HEK293 (cell line): ENCODE data around the gene ZNF541.

ENCODE experiments used
- CTCF ChIA-PET: fragments of 350-600 bp; formaldehyde crosslinking; extraction: SDS; loops from one replicate; lab custom pipeline; 2021; ENCODE audit warnings: antibody characterized with exemption; lab: Yijun Ruan, JAX
- POLR2A ChIA-PET: fragments of 300-600 bp; formaldehyde crosslinking; extraction: SDS; loops from one replicate; lab custom pipeline; 2020; ENCODE audit warnings: antibody characterized with exemption, inconsistent platforms; lab: Yijun Ruan, JAX
- H3K27ac ChIP-seq: fragments of 200-500 bp; sonication (Bioruptor generic); 2 replicates; pipeline ENCODE4 v1.5.1; 2014; ENCODE audit warnings: low read depth, low read length, control low read depth, inconsistent platforms; ENCODE audit errors: extremely low read depth
- H3K36me3 ChIP-seq, 2 experiments: fragments of 200-500 bp in 1 of 2; sonication (Bioruptor generic) in 1 of 2; 1 replicate in 1 of 2; 2 replicates in 1 of 2; pipeline ENCODE4 v1.5.1; 2014 to 2017; ENCODE audit warnings: inconsistent platforms in 2 of 2, low read length in 2 of 2; ENCODE audit not compliant: control insufficient read depth in 2 of 2, insufficient read depth in 1 of 2
- H3K4me1 ChIP-seq: fragments of 200-500 bp; sonication (Bioruptor generic); 2 replicates; pipeline ENCODE4 v1.5.1; 2014; ENCODE audit warnings: mild to moderate bottlenecking, low read length, inconsistent platforms; ENCODE audit not compliant: control insufficient read depth, insufficient read depth
- H3K4me3 ChIP-seq: 2 replicates; pipeline ENCODE4 v1.5.1; 2011; ENCODE audit warnings: low read depth, mild to moderate bottlenecking, control low read depth, low read length, moderate library complexity
- H3K9me3 ChIP-seq: fragments of 200-500 bp; sonication (Bioruptor generic); 2 replicates; pipeline ENCODE4 v1.5.1; 2014; ENCODE audit warnings: low read depth, low read length, inconsistent platforms; ENCODE audit not compliant: control insufficient read depth, insufficient read depth
- EGR2 ChIP-seq: fragments of 450-650 bp; formaldehyde crosslinking; IDR thresholded peaks from 2 replicates; pipeline ENCODE4 v1.5.1; 2016; ENCODE audit warnings: low read depth, missing biosample characterization, missing genetic modification characterization
- KLF8 ChIP-seq: fragments of 450-650 bp; formaldehyde crosslinking; IDR thresholded peaks from 2 replicates; pipeline ENCODE4 v1.5.1; 2016; ENCODE audit warnings: missing biosample characterization, missing genetic modification characterization
- PRDM10 ChIP-seq: fragments of 450-650 bp; formaldehyde crosslinking; IDR thresholded peaks from 2 replicates; pipeline ENCODE4 v1.5.1; 2016; ENCODE audit warnings: missing biosample characterization, missing genetic modification characterization
- SCRT2 ChIP-seq: fragments of 450-650 bp; formaldehyde crosslinking; IDR thresholded peaks from 2 replicates; pipeline ENCODE4 v1.5.1; 2016; ENCODE audit warnings: missing biosample characterization, missing genetic modification characterization
- ZBTB48 ChIP-seq: fragments of 450-650 bp; formaldehyde crosslinking; IDR thresholded peaks from 2 replicates; pipeline ENCODE4 v1.5.1; 2016; ENCODE audit warnings: missing biosample characterization, missing genetic modification characterization
- ZFHX2 ChIP-seq: fragments of 450-650 bp; formaldehyde crosslinking; conservative IDR thresholded peaks from 2 replicates; pipeline ENCODE4 v1.5.1; 2016; ENCODE audit warnings: missing biosample characterization, missing genetic modification characterization
- ZNF10 ChIP-seq: fragments of 450-650 bp; formaldehyde crosslinking; IDR thresholded peaks from 2 replicates; pipeline ENCODE4 v1.5.1; 2017; ENCODE audit warnings: missing biosample characterization, missing genetic modification characterization
- ZNF121 ChIP-seq: fragments of 450-650 bp; formaldehyde crosslinking; IDR thresholded peaks from 2 replicates; pipeline ENCODE4 v1.5.1; 2016; ENCODE audit warnings: missing biosample characterization, missing genetic modification characterization
- ZNF214 ChIP-seq: fragments of 450-650 bp; formaldehyde crosslinking; IDR thresholded peaks from 2 replicates; pipeline ENCODE4 v1.5.1; 2017; ENCODE audit warnings: missing biosample characterization, mild to moderate bottlenecking, missing genetic modification characterization, borderline replicate concordance
- ZNF341 ChIP-seq: fragments of 450-650 bp; formaldehyde crosslinking; IDR thresholded peaks from 2 replicates; pipeline ENCODE4; 2016; ENCODE audit warnings: low read depth, missing biosample characterization, missing genetic modification characterization
- ZNF558 ChIP-seq: fragments of 450-650 bp; formaldehyde crosslinking; IDR thresholded peaks from 2 replicates; pipeline ENCODE4 v1.5.1; 2016; ENCODE audit warnings: missing biosample characterization, missing genetic modification characterization
- ZNF776 ChIP-seq: fragments of 450-650 bp; formaldehyde crosslinking; IDR thresholded peaks from 2 replicates; pipeline ENCODE4 v1.5.0; 2017; ENCODE audit warnings: missing biosample characterization, missing genetic modification characterization, borderline replicate concordance
- TF ChIP-seq, protein P1 (sequence below): fragments of 450-650 bp; formaldehyde crosslinking; IDR thresholded peaks from 2 replicates; pipeline ENCODE4 v1.5.1; 2016; ENCODE audit warnings: missing biosample characterization, missing genetic modification characterization, low read depth
- TF ChIP-seq, protein P2 (sequence below): fragments of 450-650 bp; formaldehyde crosslinking; IDR thresholded peaks from 2 replicates; pipeline ENCODE4 v1.5.1; 2016; ENCODE audit warnings: missing biosample characterization, missing genetic modification characterization
- TF ChIP-seq, protein P3 (sequence below): fragments of 450-650 bp; IDR thresholded peaks from 2 replicates; pipeline ENCODE4 v1.5.1; 2018; ENCODE audit warnings: missing biosample characterization, missing genetic modification characterization
- TF ChIP-seq, protein P4 (sequence below): fragments of 450-650 bp; formaldehyde crosslinking; IDR thresholded peaks from 2 replicates; pipeline ENCODE4 v1.5.1; 2017; ENCODE audit warnings: missing biosample characterization, missing genetic modification characterization

ZNF541 gene

DNA sequence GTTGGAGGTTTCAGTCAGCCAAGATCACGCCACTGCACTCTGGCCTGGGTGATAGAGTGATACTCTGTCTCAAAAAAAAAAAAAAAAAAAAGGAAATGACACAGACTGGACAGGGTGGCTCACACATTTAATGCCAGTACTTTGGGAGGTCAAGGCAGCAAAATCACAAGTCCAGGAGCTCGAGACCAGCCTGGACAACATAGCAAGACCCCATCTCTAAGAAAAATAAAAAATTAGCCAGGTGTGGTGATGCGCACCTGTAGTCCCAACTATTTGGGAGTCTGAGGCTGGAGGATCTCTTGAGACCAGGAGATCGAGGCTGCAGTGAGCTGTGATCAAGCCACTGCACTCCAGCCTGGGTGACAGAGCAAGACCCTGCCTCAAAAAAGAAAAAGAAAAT is 35.5 kb downstream of the ZNF541 start:
- CTCF ChIA-PET, result interaction anchor here (0.6 to 0.9 kb wide), 3 partner anchors 22 to 1090 kb away, joined by 4 to 5 read pairs (median 5); no protein-coding TSS in a partner anchor
- TF ChIP-seq ZNF214 (tag by site-specific recombination) (no peak), ZNF121 (tag by site-specific recombination) (peak; percentile 55; the same call in 1 of the 2 replicates), ZBTB48 (tag by site-specific recombination) (no peak)
- TF ChIP-seq, protein P1, sequence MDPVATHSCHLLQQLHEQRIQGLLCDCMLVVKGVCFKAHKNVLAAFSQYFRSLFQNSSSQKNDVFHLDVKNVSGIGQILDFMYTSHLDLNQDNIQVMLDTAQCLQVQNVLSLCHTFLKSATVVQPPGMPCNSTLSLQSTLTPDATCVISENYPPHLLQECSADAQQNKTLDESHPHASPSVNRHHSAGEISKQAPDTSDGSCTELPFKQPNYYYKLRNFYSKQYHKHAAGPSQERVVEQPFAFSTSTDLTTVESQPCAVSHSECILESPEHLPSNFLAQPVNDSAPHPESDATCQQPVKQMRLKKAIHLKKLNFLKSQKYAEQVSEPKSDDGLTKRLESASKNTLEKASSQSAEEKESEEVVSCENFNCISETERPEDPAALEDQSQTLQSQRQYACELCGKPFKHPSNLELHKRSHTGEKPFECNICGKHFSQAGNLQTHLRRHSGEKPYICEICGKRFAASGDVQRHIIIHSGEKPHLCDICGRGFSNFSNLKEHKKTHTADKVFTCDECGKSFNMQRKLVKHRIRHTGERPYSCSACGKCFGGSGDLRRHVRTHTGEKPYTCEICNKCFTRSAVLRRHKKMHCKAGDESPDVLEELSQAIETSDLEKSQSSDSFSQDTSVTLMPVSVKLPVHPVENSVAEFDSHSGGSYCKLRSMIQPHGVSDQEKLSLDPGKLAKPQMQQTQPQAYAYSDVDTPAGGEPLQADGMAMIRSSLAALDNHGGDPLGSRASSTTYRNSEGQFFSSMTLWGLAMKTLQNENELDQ (tag by site-specific recombination), result no peak
- Histone ChIP-seq H3K4me1 (peaks cover 2% of the 10 kb centered on the region; the same call in 1 of the 2 replicates), H3K27ac (no peak overlapping the region), H3K4me3 (no peak overlapping the region), H3K36me3 (no peaks in the 10 kb centered on the region), H3K9me3 (no peaks in the 10 kb centered on the region)
- POLR2A ChIA-PET, result no interaction called here

GRCh38 chr19:47534628-47535027 is 38.3 kb downstream of the ZNF541 start:
- H3K36me3 ChIP-seq, result no peaks in the 10 kb centered on the region
- no peak overlapping the region for H3K4me3 ChIP-seq
- no peaks in the 10 kb centered on the region for H3K9me3 ChIP-seq
- CTCF ChIA-PET, result interaction anchor here (0.6 to 5.1 kb wide), 3 partner anchors 19 to 233 kb away, joined by 3 to 19 read pairs (median 3); partner anchors contain the start of gene NAPA
- no peaks in the 10 kb centered on the region for H3K4me1 ChIP-seq
- TF ChIP-seq SCRT2 (tag by site-specific recombination) (no peak), ZNF558 (tag by site-specific recombination) (peak; percentile 82)
- POLR2A ChIA-PET, result interaction anchor here (0.7 kb wide), 1 partner anchor 49 kb away, joined by 3 read pairs; no protein-coding TSS in a partner anchor
- no peak overlapping the region for H3K27ac ChIP-seq

- Histone ChIP-seq H3K4me1 (no peaks in the 10 kb centered on the region), H3K36me3 (no peaks in the 10 kb centered on the region), H3K27ac (no peak overlapping the region), H3K9me3 (no peaks in the 10 kb centered on the region), H3K4me3 (no peak overlapping the region)
- CTCF ChIA-PET, result interaction anchor here (0.7 to 5.1 kb wide), 7 partner anchors 10 to 183 kb away, joined by 3 to 19 read pairs (median 5); partner anchors contain the start of genes DHX34, KPTN and NAPA
- POLR2A ChIA-PET, result interaction anchor here (1.0 kb wide), 1 partner anchor 8 kb away, joined by 5 read pairs; no protein-coding TSS in a partner anchor
- TF ChIP-seq ZFHX2 (tag by site-specific recombination), result peak; percentile 57
- TF ChIP-seq ZNF10 (tag by site-specific recombination), result no peak
- TF ChIP-seq PRDM10, result 0 out of 2 replicates have a peak, but pooled peaks have one; percentile 21
- peak; percentile 46; the same call in 1 of the 2 replicates for TF ChIP-seq ZNF341
- no peak for TF ChIP-seq KLF8
- TF ChIP-seq, protein P2, sequence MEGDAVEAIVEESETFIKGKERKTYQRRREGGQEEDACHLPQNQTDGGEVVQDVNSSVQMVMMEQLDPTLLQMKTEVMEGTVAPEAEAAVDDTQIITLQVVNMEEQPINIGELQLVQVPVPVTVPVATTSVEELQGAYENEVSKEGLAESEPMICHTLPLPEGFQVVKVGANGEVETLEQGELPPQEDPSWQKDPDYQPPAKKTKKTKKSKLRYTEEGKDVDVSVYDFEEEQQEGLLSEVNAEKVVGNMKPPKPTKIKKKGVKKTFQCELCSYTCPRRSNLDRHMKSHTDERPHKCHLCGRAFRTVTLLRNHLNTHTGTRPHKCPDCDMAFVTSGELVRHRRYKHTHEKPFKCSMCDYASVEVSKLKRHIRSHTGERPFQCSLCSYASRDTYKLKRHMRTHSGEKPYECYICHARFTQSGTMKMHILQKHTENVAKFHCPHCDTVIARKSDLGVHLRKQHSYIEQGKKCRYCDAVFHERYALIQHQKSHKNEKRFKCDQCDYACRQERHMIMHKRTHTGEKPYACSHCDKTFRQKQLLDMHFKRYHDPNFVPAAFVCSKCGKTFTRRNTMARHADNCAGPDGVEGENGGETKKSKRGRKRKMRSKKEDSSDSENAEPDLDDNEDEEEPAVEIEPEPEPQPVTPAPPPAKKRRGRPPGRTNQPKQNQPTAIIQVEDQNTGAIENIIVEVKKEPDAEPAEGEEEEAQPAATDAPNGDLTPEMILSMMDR (tag by site-specific recombination), result peak; percentile 56
- TF ChIP-seq, protein P3, sequence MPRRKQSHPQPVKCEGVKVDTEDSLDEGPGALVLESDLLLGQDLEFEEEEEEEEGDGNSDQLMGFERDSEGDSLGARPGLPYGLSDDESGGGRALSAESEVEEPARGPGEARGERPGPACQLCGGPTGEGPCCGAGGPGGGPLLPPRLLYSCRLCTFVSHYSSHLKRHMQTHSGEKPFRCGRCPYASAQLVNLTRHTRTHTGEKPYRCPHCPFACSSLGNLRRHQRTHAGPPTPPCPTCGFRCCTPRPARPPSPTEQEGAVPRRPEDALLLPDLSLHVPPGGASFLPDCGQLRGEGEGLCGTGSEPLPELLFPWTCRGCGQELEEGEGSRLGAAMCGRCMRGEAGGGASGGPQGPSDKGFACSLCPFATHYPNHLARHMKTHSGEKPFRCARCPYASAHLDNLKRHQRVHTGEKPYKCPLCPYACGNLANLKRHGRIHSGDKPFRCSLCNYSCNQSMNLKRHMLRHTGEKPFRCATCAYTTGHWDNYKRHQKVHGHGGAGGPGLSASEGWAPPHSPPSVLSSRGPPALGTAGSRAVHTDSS (tag by site-specific recombination), result peak; percentile 52; the same call in 1 of the 2 replicates
- TF ChIP-seq, protein P4, sequence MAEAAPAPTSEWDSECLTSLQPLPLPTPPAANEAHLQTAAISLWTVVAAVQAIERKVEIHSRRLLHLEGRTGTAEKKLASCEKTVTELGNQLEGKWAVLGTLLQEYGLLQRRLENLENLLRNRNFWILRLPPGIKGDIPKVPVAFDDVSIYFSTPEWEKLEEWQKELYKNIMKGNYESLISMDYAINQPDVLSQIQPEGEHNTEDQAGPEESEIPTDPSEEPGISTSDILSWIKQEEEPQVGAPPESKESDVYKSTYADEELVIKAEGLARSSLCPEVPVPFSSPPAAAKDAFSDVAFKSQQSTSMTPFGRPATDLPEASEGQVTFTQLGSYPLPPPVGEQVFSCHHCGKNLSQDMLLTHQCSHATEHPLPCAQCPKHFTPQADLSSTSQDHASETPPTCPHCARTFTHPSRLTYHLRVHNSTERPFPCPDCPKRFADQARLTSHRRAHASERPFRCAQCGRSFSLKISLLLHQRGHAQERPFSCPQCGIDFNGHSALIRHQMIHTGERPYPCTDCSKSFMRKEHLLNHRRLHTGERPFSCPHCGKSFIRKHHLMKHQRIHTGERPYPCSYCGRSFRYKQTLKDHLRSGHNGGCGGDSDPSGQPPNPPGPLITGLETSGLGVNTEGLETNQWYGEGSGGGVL (tag by site-specific recombination), result peak; percentile 56; the same call in 1 of the 2 replicates
- TF ChIP-seq ZNF776 (tag by site-specific recombination), result no peak
- TF ChIP-seq EGR2 (tag by site-specific recombination), result 0 out of 2 replicates have a peak, but pooled peaks have one; percentile 16
Observed at GRCh38 chr19:47531640-47532387, 41.1 kb downstream of the ZNF541 start.
